Central memory CD8-positive, alpha-beta T cell (primary cell): ENCODE results near the gene FAM170B.

Source experiments
- ATAC-seq: fragments of 150-1000 bp; cut with Tn5 transposase; replicated peaks from 2 replicates; pipeline ENCODE4 v1.10.0; 2022; ENCODE audit warnings: mild to moderate bottlenecking, moderate FRiP score, moderate number of reproducible peaks; ENCODE audit not compliant: poor library complexity, severe bottlenecking; ENCODE audit errors: extremely low read depth
- DNase-seq, 2 donors: peaks; one replicate each; pipeline ENCODE4 v3.0.0; 2021; ENCODE audit warnings: low spot score in 2 of 2
- H3K27ac Mint-ChIP-seq: one replicate; pipeline ENCODE4 v1.8.0; 2022; ENCODE audit warnings: low read depth, mild to moderate bottlenecking, moderate library complexity, mixed read lengths
- H3K27me3 Mint-ChIP-seq: one replicate; pipeline ENCODE4 v1.8.0; 2022; ENCODE audit warnings: mixed read lengths
- H3K36me3 Mint-ChIP-seq: one replicate; pipeline ENCODE4 v1.8.0; 2022; ENCODE audit warnings: mild to moderate bottlenecking, moderate library complexity, mixed read lengths; ENCODE audit not compliant: insufficient read depth
- H3K4me1 Mint-ChIP-seq: one replicate; pipeline ENCODE4 v1.8.0; 2022; ENCODE audit warnings: mixed read lengths
- H3K4me3 Mint-ChIP-seq: one replicate; pipeline ENCODE4 v1.8.0; 2022; ENCODE audit warnings: mild to moderate bottlenecking, moderate library complexity, mixed read lengths
- H3K9me3 Mint-ChIP-seq: one replicate; pipeline ENCODE4 v1.8.0; 2022; ENCODE audit warnings: mixed read lengths

FAM170B gene

GRCh38 chr10:49165821-49166483 is 32.1 kb upstream of the FAM170B start:
- Mint-ChIP-seq H3K4me1 (peaks cover 11% of the 10 kb centered on the region), H3K36me3 (peaks cover 5% of the 10 kb centered on the region), H3K27ac (peak overlapping the region; percentile 54), H3K9me3 (no peaks in the 10 kb centered on the region), H3K27me3 (no peaks in the 10 kb centered on the region), H3K4me3 (no peak overlapping the region)
- ATAC-seq (no peak), DNase-seq (no peak)

GRCh38 chr10:49165259-49165658 is 31.4 kb upstream of the FAM170B start:
- Mint-ChIP-seq H3K36me3 (peaks cover 5% of the 10 kb centered on the region), H3K27ac (peak overlapping the region; percentile 54)
- no peak for ATAC-seq

GRCh38 chr10:49164559-49165188 is 30.9 kb upstream of the FAM170B start:
- DNase-seq (no peak), ATAC-seq (peak; percentile 59)
- no peak overlapping the region for H3K4me3 Mint-ChIP-seq
- H3K27me3 Mint-ChIP-seq, result no peaks in the 10 kb centered on the region
- peak overlapping the region; percentile 54 for H3K27ac Mint-ChIP-seq
- no peaks in the 10 kb centered on the region for H3K9me3 Mint-ChIP-seq
- peaks cover 5% of the 10 kb centered on the region for H3K36me3 Mint-ChIP-seq
- peaks cover 11% of the 10 kb centered on the region for H3K4me1 Mint-ChIP-seq

More at GRCh38 chr10:49165259-49165658, 31.4 kb upstream of the FAM170B start:
- H3K4me1 Mint-ChIP-seq, result peaks cover 11% of the 10 kb centered on the region
- no peaks in the 10 kb centered on the region for H3K27me3 Mint-ChIP-seq
- DNase-seq, result no peak
- H3K4me3 Mint-ChIP-seq, result no peak overlapping the region
- H3K9me3 Mint-ChIP-seq, result no peaks in the 10 kb centered on the region

DNA sequence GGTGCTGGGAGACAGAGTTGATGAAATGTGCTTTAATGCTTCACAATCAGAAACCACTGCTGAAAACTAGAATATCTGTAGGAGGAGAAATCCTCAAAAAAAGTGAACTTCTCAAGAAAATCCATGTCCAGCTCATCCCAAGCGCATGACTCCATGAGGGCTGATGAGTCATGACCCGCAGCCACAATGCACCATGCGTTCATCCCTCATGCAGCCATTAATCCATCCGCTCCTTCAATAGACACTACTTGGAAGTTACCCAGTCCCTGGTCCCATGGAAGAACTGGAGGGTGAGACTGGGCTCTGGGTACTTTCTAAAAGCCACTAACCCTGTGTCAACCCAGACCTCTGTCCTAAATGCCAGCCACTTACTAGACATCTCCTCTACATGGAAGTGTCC is 29.9 kb upstream of the FAM170B start:
- Mint-ChIP-seq H3K4me1 (peaks cover 11% of the 10 kb centered on the region), H3K4me3 (no peak overlapping the region), H3K27me3 (no peaks in the 10 kb centered on the region), H3K36me3 (peaks cover 5% of the 10 kb centered on the region), H3K9me3 (no peaks in the 10 kb centered on the region), H3K27ac (no peak overlapping the region)
- DNase-seq (no peak), ATAC-seq (no peak)

DNA sequence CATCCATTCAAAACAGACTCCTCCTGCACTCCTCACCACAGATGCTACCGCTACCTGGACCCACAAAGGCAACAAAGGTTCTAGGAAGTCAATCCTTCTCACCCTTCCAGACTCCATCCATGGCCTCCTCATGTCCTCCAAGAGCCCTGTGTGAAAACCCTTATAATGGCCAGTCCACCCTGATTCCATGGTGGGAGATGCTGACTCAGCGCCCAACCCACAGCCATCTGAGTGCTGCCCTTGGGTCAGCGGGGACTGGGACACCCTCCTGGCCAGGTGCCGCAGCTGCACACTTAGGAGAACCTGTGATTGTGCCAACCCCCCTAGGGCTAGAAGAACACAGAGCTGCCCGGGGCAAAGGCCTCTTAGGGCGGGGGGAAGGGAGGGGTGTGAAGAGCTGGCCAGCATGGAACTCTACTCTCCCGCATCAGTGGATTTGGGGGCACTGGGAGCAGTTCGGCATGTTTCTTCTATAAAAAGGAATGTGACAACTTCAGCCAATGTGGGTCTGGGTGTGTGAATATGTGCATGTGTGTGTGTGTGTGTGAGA is 29.0 kb upstream of the FAM170B start:
- peaks cover 11% of the 10 kb centered on the region for H3K4me1 Mint-ChIP-seq
- no peak for DNase-seq
- no peak for ATAC-seq
- H3K36me3 Mint-ChIP-seq, result peaks cover 5% of the 10 kb centered on the region
- no peak overlapping the region for H3K27ac Mint-ChIP-seq
- no peak overlapping the region for H3K4me3 Mint-ChIP-seq
- no peaks in the 10 kb centered on the region for H3K9me3 Mint-ChIP-seq
- no peaks in the 10 kb centered on the region for H3K27me3 Mint-ChIP-seq

DNA sequence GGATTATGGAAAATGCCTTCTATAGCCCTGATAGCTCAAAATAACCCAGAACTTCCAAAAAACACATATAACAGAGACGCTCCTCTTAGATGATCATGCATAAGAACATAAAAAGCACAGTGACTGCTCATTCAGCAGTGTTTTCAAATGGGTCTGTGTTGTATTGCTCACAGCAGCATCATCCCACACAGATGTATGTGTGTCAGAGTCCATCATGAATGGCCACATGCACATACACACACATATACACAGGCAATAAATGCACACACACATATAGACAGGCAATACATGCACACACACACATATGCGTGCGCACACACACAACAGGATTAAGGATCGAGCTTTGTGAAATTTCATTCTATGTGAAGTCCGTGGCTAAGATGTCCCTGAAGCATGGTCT is 28.2 kb upstream of the FAM170B start:
- DNase-seq (no peak), ATAC-seq (no peak)
- H3K27me3 Mint-ChIP-seq, result no peaks in the 10 kb centered on the region
- H3K9me3 Mint-ChIP-seq, result no peaks in the 10 kb centered on the region
- no peak overlapping the region for H3K27ac Mint-ChIP-seq
- peaks cover 11% of the 10 kb centered on the region for H3K4me1 Mint-ChIP-seq
- H3K4me3 Mint-ChIP-seq, result no peak overlapping the region
- H3K36me3 Mint-ChIP-seq, result peaks cover 5% of the 10 kb centered on the region

GRCh38 chr10:49161411-49161997 is 27.7 kb upstream of the FAM170B start:
- Mint-ChIP-seq H3K4me3 (no peak overlapping the region), H3K36me3 (peaks cover 5% of the 10 kb centered on the region), H3K27ac (no peak overlapping the region), H3K4me1 (peaks cover 14% of the 10 kb centered on the region), H3K27me3 (no peaks in the 10 kb centered on the region), H3K9me3 (no peaks in the 10 kb centered on the region)
- ATAC-seq (no peak), DNase-seq (no peak)

DNA sequence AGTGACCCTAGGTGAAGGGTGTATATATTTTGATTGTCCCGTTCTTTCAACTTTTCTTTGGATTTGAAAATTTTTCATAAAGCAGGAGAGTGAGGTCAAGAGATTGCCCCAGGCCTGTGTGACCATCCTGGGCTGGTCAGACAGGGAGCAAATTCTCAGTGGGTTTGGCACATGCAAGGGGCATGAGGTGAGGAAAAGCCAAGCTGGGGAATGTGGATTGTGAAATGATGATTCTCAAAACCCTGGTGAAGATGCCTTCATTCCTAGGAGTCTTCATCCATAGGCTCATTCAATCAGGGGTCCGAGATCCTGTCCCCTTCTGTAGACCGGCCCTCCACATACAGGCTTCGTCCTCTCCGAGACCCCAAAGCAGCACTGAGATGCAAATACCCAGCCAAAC is 27.0 kb upstream of the FAM170B start:
- DNase-seq (no peak), ATAC-seq (no peak)
- peaks cover 5% of the 10 kb centered on the region for H3K36me3 Mint-ChIP-seq
- no peaks in the 10 kb centered on the region for H3K9me3 Mint-ChIP-seq
- H3K27ac Mint-ChIP-seq, result no peak overlapping the region
- no peak overlapping the region for H3K4me3 Mint-ChIP-seq
- H3K27me3 Mint-ChIP-seq, result no peaks in the 10 kb centered on the region
- H3K4me1 Mint-ChIP-seq, result peaks cover 16% of the 10 kb centered on the region

DNA sequence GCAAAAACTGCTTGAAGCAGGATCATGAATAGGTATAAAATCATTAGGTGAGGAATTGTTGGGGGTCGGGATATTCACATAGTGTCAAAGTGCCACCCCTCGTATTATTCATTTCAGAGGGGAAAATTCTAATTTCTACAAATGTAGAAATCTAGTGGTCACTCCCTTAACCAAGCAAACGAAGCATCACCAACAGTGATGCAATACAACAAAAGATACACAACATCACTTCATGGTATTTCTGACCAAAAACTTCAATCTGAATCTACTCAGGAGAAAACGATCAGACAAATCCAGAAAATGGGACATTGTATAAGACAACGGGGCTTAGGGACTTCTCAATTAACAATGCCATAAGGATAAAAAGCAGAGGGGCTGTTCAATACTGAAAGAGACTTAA is 26.3 kb upstream of the FAM170B start:
- no peaks in the 10 kb centered on the region for H3K27me3 Mint-ChIP-seq

GRCh38 chr10:49158915-49159314 is 25.1 kb upstream of the FAM170B start:
- ATAC-seq, result no peak
- Mint-ChIP-seq H3K4me1 (peaks cover 5% of the 10 kb centered on the region), H3K36me3 (peaks cover 2% of the 10 kb centered on the region)

More for the DNA sequence above, 26.3 kb upstream of the FAM170B start:
- ATAC-seq (no peak), DNase-seq (no peak)
- Mint-ChIP-seq H3K36me3 (peaks cover 5% of the 10 kb centered on the region), H3K27ac (no peak overlapping the region), H3K9me3 (no peaks in the 10 kb centered on the region), H3K4me1 (peaks cover 16% of the 10 kb centered on the region), H3K4me3 (no peak overlapping the region)

DNA sequence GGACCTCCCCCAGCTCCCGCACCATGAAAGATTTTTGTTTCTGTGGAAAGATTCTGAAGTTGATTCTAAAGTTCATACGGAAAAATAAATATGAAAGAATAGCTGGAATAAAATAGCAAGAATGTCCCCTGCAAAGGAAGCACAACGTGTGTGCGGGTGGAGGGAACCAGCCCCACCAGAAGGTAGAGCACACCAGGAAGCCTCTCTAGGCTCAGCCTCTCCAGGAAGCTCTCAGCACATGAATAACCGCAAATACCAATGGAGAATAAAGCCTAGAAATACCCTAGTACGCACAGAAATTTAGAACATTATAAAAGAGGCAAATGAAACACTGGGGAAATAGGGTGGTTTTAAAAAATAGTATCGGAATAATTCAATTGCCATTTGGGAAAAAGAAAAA is 24.6 kb upstream of the FAM170B start:
- Mint-ChIP-seq H3K4me1 (peaks cover 5% of the 10 kb centered on the region), H3K36me3 (peaks cover 2% of the 10 kb centered on the region), H3K9me3 (no peaks in the 10 kb centered on the region), H3K27ac (no peak overlapping the region), H3K27me3 (peaks cover 4% of the 10 kb centered on the region), H3K4me3 (no peak overlapping the region)
- no peak for DNase-seq
- ATAC-seq, result no peak

More at GRCh38 chr10:49158915-49159314, 25.1 kb upstream of the FAM170B start:
- Mint-ChIP-seq H3K27me3 (no peaks in the 10 kb centered on the region), H3K4me3 (no peak overlapping the region), H3K27ac (no peak overlapping the region), H3K9me3 (no peaks in the 10 kb centered on the region)
- no peak for DNase-seq

DNA sequence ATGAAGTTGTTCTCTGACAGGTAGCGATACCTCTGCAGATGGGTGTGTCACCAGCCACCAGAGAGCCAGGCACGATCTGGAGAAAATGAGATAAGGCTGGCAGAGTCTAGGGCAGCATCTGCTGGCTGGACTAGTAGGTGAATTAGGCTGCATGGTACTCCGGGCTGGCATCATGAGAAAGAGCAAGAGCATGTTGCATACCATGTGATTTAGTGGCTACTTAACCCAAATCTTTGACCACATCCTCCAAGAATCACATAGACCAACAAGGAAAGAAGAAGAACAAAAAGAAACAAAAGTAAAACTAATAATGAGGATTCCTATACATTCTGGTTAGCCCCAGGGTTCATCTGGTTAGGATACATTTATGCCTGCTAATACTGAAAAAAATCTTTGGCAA is 23.4 kb upstream of the FAM170B start:
- Mint-ChIP-seq H3K27me3 (peaks cover 11% of the 10 kb centered on the region), H3K4me3 (no peak overlapping the region), H3K9me3 (no peaks in the 10 kb centered on the region), H3K4me1 (peaks cover 5% of the 10 kb centered on the region), H3K27ac (peak overlapping the region; percentile 27), H3K36me3 (peaks cover 4% of the 10 kb centered on the region)
- DNase-seq (no peak), ATAC-seq (no peak)

- no peak overlapping the region for H3K4me3 Mint-ChIP-seq
- ATAC-seq (no peak), DNase-seq (no peak)
- H3K27me3 Mint-ChIP-seq, result peaks cover 11% of the 10 kb centered on the region
- peaks cover 5% of the 10 kb centered on the region for H3K4me1 Mint-ChIP-seq
- H3K36me3 Mint-ChIP-seq, result peaks cover 2% of the 10 kb centered on the region
- H3K27ac Mint-ChIP-seq, result no peak overlapping the region
- no peaks in the 10 kb centered on the region for H3K9me3 Mint-ChIP-seq
Observed at GRCh38 chr10:49154641-49155040, 20.8 kb upstream of the FAM170B start.
